ENCODE measurements around the gene GALNT2.

DNA sequence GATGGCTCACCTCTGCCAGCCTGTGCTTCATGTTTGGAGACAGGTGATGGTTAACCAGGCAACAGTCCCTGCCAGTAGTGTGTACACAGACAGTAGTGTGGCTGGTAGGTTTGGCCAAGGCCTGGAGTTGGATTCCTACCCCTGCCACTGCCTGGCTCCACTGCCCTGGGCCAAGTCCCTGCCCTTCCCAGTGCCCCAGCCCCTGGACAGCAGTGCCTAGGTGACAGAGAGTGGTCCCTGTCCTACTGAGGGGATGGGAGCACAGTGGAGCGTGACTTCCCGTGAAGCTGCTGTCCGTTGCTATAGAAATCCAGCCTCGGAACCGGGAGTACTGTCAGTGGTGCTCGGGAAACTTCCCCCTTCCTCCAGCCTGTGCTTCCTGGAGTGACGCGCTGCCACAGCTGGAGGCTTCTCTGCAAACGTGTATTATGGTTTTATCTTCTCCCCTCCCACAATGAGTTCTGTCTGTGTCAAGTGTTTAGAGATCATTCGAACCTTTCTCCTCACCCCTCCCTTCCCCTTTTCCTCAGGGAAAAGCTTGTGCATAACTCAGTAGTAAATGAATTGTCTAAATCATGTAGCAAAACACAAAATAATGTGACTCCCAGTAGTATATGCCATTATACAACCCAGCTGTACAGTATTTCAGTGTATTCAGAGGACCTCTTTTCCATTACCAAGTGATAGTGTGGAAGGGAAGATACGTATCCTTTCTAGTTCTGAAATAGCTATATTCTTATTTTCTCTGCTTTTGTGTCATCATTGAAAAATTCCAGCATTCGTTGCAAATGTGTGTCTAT lies 73.4 kb downstream of the GALNT2 start:
- no peak for TF ChIP-seq EP300 (IDR thresholded peaks at IDR 0.05)
- no peak for TF ChIP-seq POLR2A (IDR thresholded peaks at IDR 0.05)
- TF ChIP-seq, protein P1, sequence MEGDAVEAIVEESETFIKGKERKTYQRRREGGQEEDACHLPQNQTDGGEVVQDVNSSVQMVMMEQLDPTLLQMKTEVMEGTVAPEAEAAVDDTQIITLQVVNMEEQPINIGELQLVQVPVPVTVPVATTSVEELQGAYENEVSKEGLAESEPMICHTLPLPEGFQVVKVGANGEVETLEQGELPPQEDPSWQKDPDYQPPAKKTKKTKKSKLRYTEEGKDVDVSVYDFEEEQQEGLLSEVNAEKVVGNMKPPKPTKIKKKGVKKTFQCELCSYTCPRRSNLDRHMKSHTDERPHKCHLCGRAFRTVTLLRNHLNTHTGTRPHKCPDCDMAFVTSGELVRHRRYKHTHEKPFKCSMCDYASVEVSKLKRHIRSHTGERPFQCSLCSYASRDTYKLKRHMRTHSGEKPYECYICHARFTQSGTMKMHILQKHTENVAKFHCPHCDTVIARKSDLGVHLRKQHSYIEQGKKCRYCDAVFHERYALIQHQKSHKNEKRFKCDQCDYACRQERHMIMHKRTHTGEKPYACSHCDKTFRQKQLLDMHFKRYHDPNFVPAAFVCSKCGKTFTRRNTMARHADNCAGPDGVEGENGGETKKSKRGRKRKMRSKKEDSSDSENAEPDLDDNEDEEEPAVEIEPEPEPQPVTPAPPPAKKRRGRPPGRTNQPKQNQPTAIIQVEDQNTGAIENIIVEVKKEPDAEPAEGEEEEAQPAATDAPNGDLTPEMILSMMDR (IDR thresholded peaks at IDR 0.05) = no peak
